22Rv1 (cell line): Measurements from ENCODE around the gene NPFFR2.
"Not testable (repeated sequence)": the region's sequence is repeated elsewhere in the genome, so short reads cannot be mapped to it uniquely, and the experiment has no call there.

Experiments
- H3K27ac ChIP-seq: fragments of 450-650 bp; 2 replicates; pipeline ENCODE4 v1.5.1; 2017
- ZFX ChIP-seq: fragments of 450-650 bp; IDR thresholded peaks from 2 replicates; pipeline ENCODE4 v1.6.1; 2017; ENCODE audit warnings: antibody characterized with exemption, borderline replicate concordance
- TF ChIP-seq, protein P1 (sequence below): fragments of 450-650 bp; IDR thresholded peaks from 2 replicates; pipeline ENCODE4 v1.5.1; 2017; ENCODE audit warnings: mild to moderate bottlenecking

Gene NPFFR2

DNA sequence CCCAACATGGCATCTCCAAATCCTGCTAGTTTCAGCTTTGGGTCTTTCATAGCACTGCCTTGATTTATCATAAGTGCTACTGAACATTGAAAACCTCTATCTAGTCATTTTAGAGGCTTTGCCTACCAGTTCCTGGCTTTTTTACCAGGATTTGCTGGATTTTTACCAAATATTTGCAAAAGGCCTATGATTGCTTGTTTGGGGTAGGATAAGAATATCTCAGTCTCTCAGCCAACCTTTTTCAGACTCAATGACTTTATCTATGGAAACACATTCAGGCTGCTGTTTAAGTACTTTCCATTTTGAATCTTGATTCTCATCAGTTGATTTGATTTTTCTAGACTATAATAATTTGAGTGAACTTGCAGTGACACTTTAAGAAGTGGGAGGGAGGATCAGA is 80.1 kb downstream of the NPFFR2 start:
- no peak overlapping the region for H3K27ac ChIP-seq
- TF ChIP-seq, protein P1, sequence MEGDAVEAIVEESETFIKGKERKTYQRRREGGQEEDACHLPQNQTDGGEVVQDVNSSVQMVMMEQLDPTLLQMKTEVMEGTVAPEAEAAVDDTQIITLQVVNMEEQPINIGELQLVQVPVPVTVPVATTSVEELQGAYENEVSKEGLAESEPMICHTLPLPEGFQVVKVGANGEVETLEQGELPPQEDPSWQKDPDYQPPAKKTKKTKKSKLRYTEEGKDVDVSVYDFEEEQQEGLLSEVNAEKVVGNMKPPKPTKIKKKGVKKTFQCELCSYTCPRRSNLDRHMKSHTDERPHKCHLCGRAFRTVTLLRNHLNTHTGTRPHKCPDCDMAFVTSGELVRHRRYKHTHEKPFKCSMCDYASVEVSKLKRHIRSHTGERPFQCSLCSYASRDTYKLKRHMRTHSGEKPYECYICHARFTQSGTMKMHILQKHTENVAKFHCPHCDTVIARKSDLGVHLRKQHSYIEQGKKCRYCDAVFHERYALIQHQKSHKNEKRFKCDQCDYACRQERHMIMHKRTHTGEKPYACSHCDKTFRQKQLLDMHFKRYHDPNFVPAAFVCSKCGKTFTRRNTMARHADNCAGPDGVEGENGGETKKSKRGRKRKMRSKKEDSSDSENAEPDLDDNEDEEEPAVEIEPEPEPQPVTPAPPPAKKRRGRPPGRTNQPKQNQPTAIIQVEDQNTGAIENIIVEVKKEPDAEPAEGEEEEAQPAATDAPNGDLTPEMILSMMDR, result no peak
- TF ChIP-seq ZFX, result no peak

DNA sequence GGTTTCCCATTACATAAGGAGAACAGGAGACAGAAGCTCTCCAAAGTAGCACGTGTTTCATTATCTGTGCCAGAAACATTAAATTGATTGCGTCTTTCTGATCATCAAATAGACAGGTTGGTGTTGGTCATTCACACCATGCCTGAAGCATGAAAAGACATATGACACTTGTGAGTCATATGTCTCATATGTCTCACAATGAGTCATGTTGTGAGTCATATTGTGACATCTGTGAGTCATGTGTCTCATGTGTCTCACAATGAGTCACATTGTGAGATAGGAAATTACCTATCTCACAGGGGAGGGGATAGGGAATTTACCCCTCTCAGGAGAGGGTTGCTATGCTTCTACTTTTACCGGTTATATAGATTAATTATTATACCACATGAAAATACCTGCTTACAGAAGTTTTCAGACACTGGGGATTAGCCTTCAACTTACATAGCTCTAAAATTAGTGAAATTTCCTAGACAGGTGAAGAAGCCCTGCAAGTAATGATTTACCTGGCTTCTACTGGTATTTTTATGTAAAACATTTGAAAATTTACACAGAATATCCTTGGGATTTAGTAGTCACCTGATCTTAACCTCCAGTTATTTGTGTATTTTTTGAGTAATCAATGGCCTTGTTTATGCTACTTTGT is 80.8 kb downstream of the NPFFR2 start:
- H3K27ac ChIP-seq, result no peak overlapping the region
- TF ChIP-seq ZFX, result no peak
- TF ChIP-seq, protein P1, result no peak

DNA sequence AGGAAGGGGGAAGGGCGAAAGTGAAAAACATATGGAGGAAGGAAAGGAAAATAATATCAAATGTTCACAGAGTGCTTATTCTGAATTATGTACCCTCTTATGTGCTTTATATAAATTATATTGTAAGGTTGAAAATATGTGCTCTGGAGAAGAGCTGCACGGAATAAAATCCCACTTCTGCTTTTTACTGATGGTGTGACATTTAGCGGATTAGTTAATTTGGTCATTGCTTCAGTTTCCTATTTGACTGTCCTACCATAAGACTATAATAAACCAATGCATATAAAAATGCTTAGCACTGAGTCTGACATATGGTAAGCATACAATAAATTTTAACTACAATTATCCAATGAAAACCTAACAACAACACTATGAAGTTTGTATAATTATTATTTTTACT is 86.2 kb downstream of the NPFFR2 start:
- TF ChIP-seq, protein P1, result no peak
- TF ChIP-seq ZFX, result no peak
- H3K27ac ChIP-seq, result no peak overlapping the region

DNA sequence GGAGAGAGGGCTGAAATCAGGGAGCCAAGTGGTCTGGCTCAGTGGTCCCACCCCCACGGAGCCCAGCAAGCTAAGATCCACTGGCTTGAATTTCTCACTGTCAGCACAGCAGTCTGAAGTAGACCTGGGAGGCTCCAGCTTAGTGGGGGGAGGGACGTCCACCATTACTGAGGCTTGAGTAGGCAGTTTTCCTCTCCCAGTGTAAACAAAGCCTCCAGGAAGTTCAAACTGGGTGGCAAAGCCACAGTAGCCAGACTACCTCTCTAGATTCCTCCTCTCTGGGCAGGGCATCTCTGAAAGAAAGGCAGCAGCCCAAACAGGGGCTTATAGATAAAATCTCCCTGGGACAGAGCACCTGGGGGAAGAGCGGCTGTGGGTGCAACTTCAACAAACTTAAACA is 88.1 kb downstream of the NPFFR2 start:
- no peak overlapping the region for H3K27ac ChIP-seq
- no peak for TF ChIP-seq ZFX

DNA sequence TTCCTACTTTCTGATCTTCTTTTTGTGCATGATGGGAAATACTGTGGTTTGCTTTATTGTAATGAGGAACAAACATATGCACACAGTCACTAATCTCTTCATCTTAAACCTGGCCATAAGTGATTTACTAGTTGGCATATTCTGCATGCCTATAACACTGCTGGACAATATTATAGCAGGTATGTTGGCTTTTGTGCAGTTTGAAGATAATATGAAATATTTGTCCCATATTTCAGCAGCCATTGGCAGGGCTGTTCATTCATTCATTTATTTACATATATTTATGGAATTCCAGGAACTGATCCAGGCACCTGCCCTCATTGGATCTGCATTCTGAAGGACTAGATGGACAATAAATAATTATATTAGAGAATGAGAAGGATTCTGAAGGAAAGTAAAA is 96.9 kb downstream of the NPFFR2 start:
- no peak overlapping the region for H3K27ac ChIP-seq
- TF ChIP-seq, protein P1, result no peak
- TF ChIP-seq ZFX, result no peak

DNA sequence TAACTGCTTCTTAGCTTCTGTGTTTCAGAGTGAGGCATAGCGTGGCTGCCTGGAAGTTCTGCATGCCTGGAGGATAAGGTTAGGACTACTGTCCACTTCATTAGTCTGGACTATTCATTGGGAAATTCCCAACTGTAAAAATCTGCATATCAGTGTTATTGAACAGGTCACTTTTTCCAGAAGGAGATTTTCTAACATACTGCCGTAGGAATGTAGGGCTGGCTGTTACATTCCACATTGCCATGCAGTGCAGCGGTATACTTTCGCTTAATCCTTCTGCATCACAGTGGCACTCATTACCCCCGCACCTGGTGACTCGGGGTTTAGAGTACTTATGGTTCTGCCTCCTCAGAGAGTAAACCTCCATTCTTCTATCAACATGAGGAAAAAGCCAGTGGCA is 104.6 kb downstream of the NPFFR2 start:
- TF ChIP-seq ZFX, result no peak
- TF ChIP-seq, protein P1, result no peak
- H3K27ac ChIP-seq, result no peak overlapping the region

DNA sequence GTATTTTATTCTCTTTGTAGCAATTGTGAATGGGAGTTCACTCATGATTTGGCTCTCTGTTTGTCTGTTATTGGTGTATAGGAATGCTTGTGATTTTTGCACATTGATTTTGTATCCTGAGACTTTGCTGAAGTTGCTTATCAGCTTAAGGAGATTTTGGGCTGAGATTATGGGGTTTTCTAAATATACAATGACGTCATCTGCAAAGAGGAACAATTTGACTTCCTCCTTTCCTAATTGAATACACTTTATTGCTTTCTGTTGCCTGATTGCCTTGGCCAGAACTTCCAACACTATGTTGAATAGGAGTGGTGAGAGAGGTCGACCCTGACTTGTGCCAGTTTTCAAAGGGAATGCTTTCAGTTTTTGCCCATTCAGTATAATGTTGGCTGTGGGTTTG is 108.2 kb downstream of the NPFFR2 start:
- H3K27ac ChIP-seq, result not testable (repeated sequence)

DNA sequence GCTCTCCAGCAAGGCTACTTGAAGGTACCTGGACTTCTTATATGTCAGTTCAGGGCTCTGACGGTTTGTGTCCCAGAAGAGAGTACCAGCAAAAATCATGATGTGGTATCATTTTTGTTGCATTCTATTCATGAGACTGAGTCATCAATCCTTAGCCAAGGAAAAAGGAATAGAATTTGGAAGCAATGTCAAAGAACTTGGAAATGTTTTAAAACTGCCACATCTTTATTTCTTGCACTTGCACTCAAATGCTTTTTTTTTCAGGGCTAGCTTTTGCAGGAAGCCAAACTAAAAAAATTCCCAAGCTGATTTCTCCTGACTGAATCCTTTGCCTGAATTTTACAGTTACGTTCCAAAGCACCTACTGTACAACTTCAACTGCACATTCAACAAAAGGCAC is 112.4 kb downstream of the NPFFR2 start:
- H3K27ac ChIP-seq, result no peak overlapping the region
- no peak for TF ChIP-seq ZFX
- TF ChIP-seq, protein P1, result no peak

DNA sequence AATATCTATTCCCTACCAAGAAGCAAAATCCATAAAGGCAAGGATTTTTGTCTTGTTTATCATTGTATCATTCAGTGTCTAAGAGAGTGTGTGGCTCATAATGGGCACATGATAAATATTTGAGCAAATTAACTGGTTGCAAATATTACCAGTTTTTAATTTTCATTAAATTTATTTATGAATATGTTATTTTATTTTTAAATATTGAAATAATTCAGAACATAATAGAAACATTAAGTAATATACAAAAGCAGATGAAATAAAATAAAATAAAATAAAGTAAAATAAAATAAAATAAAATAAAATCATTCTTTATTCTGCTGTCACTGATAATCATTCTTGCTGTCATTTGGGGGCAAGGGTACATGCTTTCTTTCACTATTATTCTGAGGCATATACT is 120.9 kb downstream of the NPFFR2 start:
- no peak for TF ChIP-seq ZFX
- TF ChIP-seq, protein P1, result no peak
- H3K27ac ChIP-seq, result no peak overlapping the region

DNA sequence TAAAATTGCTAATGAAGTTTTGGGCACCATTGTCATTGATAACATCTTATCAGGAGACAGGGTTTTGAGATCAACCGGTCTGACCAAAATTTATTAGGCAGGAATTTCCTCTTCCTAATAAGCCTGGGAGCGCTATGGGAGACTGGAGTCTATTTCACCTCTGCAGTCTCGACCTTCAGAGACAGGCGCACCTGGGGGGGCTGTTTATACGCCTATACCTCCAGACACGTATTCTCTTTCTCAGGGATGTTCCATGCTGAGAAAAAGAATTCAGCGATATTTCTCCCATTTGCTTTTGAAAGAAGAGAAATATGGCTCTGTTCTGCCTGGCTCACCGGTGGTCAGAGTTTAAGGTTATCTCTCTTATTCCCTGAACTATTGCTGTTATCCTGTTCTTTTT is 121.8 kb downstream of the NPFFR2 start:
- not testable (repeated sequence) for H3K27ac ChIP-seq

DNA sequence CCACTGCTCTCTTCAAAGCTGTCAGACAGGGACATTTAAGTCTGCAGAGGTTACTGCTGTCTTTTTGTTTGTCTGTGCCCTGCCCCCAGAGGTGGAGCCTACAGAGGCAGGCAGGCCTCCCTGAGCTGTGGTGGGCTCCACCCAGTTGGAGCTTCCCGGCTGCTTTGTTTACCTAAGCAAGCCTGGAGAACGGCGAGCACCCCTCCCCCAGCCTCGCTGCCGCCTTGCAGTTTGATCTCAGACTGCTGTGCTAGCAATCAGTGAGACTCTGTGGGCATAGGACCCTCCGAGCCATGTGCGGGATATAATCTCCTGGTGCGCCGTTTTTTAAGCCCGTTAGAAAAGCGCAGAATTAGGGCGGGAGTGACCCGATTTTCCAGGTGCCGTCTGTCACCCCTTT is 137.5 kb downstream of the NPFFR2 start:
- H3K27ac ChIP-seq, result not testable (repeated sequence)
